WTC11 (cell line): ENCODE data around the gene KRAS.

Experiments
- AFF4 ChIP-seq: sonication (generic); formaldehyde crosslinking; IDR thresholded peaks from 2 replicates; pipeline ENCODE4 v1.8.1; 2023; ENCODE audit warnings: mild to moderate bottlenecking, missing genetic modification reagents, borderline replicate concordance
- CREB1 ChIP-seq: sonication (generic); formaldehyde crosslinking; IDR thresholded peaks from 2 replicates; pipeline ENCODE4 v1.8.0; 2023; ENCODE audit warnings: mild to moderate bottlenecking, missing genetic modification reagents
- CREM ChIP-seq: sonication (generic); formaldehyde crosslinking; IDR thresholded peaks from 2 replicates; pipeline ENCODE4 v1.8.1; 2022; ENCODE audit warnings: mild to moderate bottlenecking, missing genetic modification reagents, moderate library complexity
- CTCF ChIP-seq: fragments of 200-600 bp; IDR thresholded peaks from 2 replicates; pipeline ENCODE4 v1.8.0; 2022; ENCODE audit warnings: antibody characterized with exemption
- E2F4 ChIP-seq: sonication (generic); formaldehyde crosslinking; IDR thresholded peaks from 2 replicates; pipeline ENCODE4 v1.8.1; 2022; ENCODE audit warnings: low read depth, mild to moderate bottlenecking, moderate library complexity, missing genetic modification reagents, borderline replicate concordance
- ELF4 ChIP-seq: sonication (generic); formaldehyde crosslinking; IDR thresholded peaks from 2 replicates; pipeline ENCODE4 v1.8.1; 2022; ENCODE audit warnings: low read depth, mild to moderate bottlenecking, moderate library complexity, missing genetic modification reagents
- GABPB1 ChIP-seq: sonication (generic); formaldehyde crosslinking; IDR thresholded peaks from 2 replicates; pipeline ENCODE4 v1.8.1; 2023; ENCODE audit warnings: mild to moderate bottlenecking, missing genetic modification reagents
- NFE2L1 ChIP-seq: sonication (generic); formaldehyde crosslinking; IDR thresholded peaks from 2 replicates; pipeline ENCODE4 v1.8.1; 2023; ENCODE audit warnings: missing genetic modification reagents
- STAT6 ChIP-seq: sonication (generic); formaldehyde crosslinking; conservative IDR thresholded peaks from 2 replicates; pipeline ENCODE4 v1.8.1; 2023; ENCODE audit warnings: mild to moderate bottlenecking, low read depth, missing genetic modification reagents, moderate library complexity
- ZNF232 ChIP-seq: sonication (generic); formaldehyde crosslinking; IDR thresholded peaks from 2 replicates; pipeline ENCODE4 v1.8.0; 2022; ENCODE audit warnings: mild to moderate bottlenecking, missing genetic modification reagents
- TF ChIP-seq, protein P1 (sequence below): sonication (generic); formaldehyde crosslinking; IDR thresholded peaks from 2 replicates; pipeline ENCODE4 v1.8.1; 2023; ENCODE audit warnings: mild to moderate bottlenecking, missing genetic modification reagents, moderate library complexity

DNA sequence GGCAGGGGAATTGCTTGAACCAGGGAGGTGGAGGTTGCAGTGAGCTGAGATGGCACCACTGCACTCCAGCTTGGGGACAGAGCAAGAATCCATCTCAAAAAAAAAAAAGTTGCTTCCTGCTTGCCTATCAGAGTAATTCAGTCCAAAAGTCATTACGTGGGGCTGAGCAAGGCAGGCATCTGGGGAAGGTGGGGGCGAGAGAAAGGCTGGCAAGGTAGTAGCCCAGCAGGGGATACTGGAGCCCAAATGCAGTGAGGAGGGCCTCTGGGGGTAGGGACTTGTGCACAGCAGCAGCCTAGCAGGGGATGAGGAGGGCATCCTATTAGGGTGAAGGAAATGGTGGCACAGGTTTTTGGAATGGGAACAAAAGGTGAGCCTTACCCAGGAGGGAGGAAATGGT lies 48.6 kb downstream of the KRAS start:
- TF ChIP-seq AFF4 (CRISPR knock-in tag) (no peak), CREM (CRISPR knock-in tag) (no peak), ZNF232 (CRISPR knock-in tag) (no peak), GABPB1 (CRISPR knock-in tag) (no peak), CTCF (no peak), ELF4 (no peak), NFE2L1 (CRISPR knock-in tag) (no peak), E2F4 (CRISPR knock-in tag) (no peak), CREB1 (CRISPR knock-in tag) (no peak), STAT6 (no peak)
- TF ChIP-seq, protein P1, sequence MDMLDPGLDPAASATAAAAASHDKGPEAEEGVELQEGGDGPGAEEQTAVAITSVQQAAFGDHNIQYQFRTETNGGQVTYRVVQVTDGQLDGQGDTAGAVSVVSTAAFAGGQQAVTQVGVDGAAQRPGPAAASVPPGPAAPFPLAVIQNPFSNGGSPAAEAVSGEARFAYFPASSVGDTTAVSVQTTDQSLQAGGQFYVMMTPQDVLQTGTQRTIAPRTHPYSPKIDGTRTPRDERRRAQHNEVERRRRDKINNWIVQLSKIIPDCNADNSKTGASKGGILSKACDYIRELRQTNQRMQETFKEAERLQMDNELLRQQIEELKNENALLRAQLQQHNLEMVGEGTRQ (CRISPR knock-in tag) = no peak
